ENCODE results near the gene MXD4. TPM values are rescaled to one million over a fixed set of nuclear protein-coding genes. Genes with fewer than 3 reads are reported as not detected.

Gene MXD4
- total and polyA plus RNA-seq, 2 of the 13 experiments (the other 11 are each of a cell fraction or from before 2014, with no cell fraction given): 29.0 to 31.3 TPM

DNA sequence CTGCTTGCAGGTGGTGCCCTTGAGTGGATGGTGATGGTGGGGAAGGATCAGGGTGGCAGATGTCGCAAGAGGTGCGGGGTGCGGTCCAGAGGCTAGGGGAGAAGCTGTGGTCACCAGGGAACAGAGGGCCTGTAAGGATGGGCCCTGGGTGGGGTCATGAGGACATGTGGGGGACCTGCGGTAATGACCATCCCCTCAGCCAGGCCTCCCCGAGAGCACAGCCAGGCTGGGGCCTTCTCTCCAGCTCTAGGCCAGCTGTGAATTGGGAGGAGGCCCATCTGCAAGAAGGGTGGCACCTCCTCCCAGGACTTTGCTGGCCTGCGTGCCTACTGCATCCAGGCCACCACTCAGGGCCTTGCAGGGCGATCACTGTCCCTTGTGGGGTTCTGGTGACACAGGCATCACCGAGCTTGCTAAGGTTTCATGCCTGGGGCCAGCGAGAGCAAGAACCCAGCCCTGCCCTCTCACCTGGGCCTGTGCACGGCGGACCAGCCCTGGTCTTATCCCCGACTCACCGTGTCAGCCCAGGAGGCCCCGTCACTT lies 34.1 kb upstream of the MXD4 start:
- Histone ChIP-seq H3K9ac (ENCODE audit: insufficient read depth, low read depth, low read length) (no peak overlapping the region), H3K79me2 (ENCODE audit: insufficient read depth, low read length) (no peaks in the 10 kb centered on the region), H3K27me3 (ENCODE audit: control insufficient read depth in 1 of 2, insufficient read depth in 2 of 2, low read length in 2 of 2) (peaks cover 8 to 58% of the 10 kb centered on the region in 2 experiments; a peak in 3 of 5 replicates), H3K4me2 (ENCODE audit: low read depth, low read length) (no peak overlapping the region), H3K4me3 (replicated peaks in 1 of 3; ENCODE audit: insufficient read depth in 1 of 3, low read depth in 2 of 3, low read length in 3 of 3) (no peak overlapping the region), H3K36me3 (replicated peaks in 1 of 2; ENCODE audit: control insufficient read depth in 1 of 2, insufficient read depth in 2 of 2, low read length in 2 of 2) (no peaks in the 10 kb centered on the region), H3K27ac (ENCODE audit: extremely low read length, insufficient read depth, low read length) (no peak overlapping the region), H2AFZ (ENCODE audit: low read length) (no peak overlapping the region), H3K9me3 (ENCODE audit: low read length) (no peaks in the 10 kb centered on the region), H3K4me1 (ENCODE audit: insufficient read depth, low read length) (0 out of 2 replicates have a peak, but pooled peaks cover 9% of the 10 kb centered on the region), H4K20me1 (ENCODE audit: insufficient read depth, low read length) (no peaks in the 10 kb centered on the region)
- ChIA-PET POLR2A (no interaction called here), CTCF (ENCODE audit: low intra/inter-chr PET ratio, low total read pairs) (no interaction called here)
- no peak for DNase-seq (ENCODE audit: low spot score)
- FAIRE-seq: no peak
- intact Hi-C loops (cut with micrococcal nuclease; ENCODE audit: unreplicated experiment): no loop called here
- BruUV-seq (replicated peaks): no TSS peak
- 64% methylated on average over 7 of the region's 14 CpGs for WGBS (ENCODE audit: low lambda C conversion rate)
- no peak for ATAC-seq
- in situ Hi-C loops (cut with HindIII; ENCODE audit: extremely low pct_ligation_motif_present, low pct_unique_long_range_greater_than_20kb): no loop called here
- peak; percentile 55; the same call in 1 of the 2 replicates for TF ChIP-seq CEBPB (IDR thresholded peaks at IDR 0.05; ENCODE audit: borderline replicate concordance, low read depth, low read length)
- TF ChIP-seq ZSCAN21 (CRISPR knock-in tag; IDR thresholded peaks at IDR 0.05; ENCODE audit: borderline replicate concordance): no peak

DNA sequence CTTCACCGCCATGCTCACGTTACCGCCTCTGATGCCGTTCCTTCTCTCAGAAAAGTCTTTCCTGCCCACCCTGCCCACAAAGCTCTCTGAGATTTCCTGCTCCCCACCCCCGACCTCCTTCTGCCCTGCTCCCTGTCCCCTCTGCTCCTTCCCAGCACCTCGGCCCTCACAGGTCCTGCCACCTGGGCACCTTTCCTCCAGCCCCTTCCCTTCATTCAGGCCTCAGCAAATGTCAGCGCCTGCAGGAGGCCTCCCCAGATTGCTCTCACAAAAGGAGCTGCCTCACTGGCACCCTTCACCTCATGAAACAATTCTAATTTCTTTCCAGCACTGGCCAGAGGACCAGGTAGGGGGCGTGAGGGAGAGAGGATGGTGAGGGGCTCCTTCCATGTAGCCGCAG lies 33.6 kb upstream of the MXD4 start:
- TF ChIP-seq MEIS1 (CRISPR knock-in tag; IDR thresholded peaks at IDR 0.05; ENCODE audit: borderline replicate concordance): no peak
- TF ChIP-seq BRCA1 (CRISPR knock-in tag; IDR thresholded peaks at IDR 0.05): no peak
- in situ Hi-C loops (cut with HindIII; ENCODE audit: extremely low pct_ligation_motif_present, low pct_unique_long_range_greater_than_20kb): no loop called here
- intact Hi-C loops (cut with micrococcal nuclease; ENCODE audit: unreplicated experiment): no loop called here
- H3K4me3 ChIP-seq (replicated peaks in 1 of 3; ENCODE audit: insufficient read depth in 1 of 3, low read depth in 2 of 3, low read length in 3 of 3): no peak overlapping the region
- POLR2A ChIA-PET: no interaction called here
- H3K9ac ChIP-seq (ENCODE audit: insufficient read depth, low read depth, low read length): no peak overlapping the region
- FAIRE-seq (no peak), DNase-seq (ENCODE audit: low spot score) (no peak), ATAC-seq (no peak)
- WGBS (ENCODE audit: low lambda C conversion rate): 59% methylated on average over 9 of the region's 9 CpGs
- no peaks in the 10 kb centered on the region for H3K9me3 ChIP-seq (ENCODE audit: low read length)
- H3K4me1 ChIP-seq (ENCODE audit: insufficient read depth, low read length): 0 out of 2 replicates have a peak, but pooled peaks cover 9% of the 10 kb centered on the region
- no peak overlapping the region for H2AFZ ChIP-seq (ENCODE audit: low read length)
- no peaks in the 10 kb centered on the region for H3K79me2 ChIP-seq (ENCODE audit: insufficient read depth, low read length)
- no peak overlapping the region for H3K4me2 ChIP-seq (ENCODE audit: low read depth, low read length)
- H3K36me3 ChIP-seq (replicated peaks in 1 of 2; ENCODE audit: control insufficient read depth in 1 of 2, insufficient read depth in 2 of 2, low read length in 2 of 2): no peaks in the 10 kb centered on the region
- no peak overlapping the region for H3K27ac ChIP-seq (ENCODE audit: extremely low read length, insufficient read depth, low read length)
- BruUV-seq (replicated peaks): no TSS peak
- no peaks in the 10 kb centered on the region for H4K20me1 ChIP-seq (ENCODE audit: insufficient read depth, low read length)
- CTCF ChIA-PET (ENCODE audit: low intra/inter-chr PET ratio, low total read pairs): no interaction called here
- H3K27me3 ChIP-seq (ENCODE audit: control insufficient read depth in 1 of 2, insufficient read depth in 2 of 2, low read length in 2 of 2): peaks cover 8 to 58% of the 10 kb centered on the region in 2 experiments; a peak in 3 of 5 replicates

All from HepG2 (cell line).